Right lobe of liver (tissue), 4 donors: ENCODE results near the gene KRTDAP.

Source experiments
- POLR2A ChIP-seq: fragments of 450-650 bp; IDR thresholded peaks from one replicate; pipeline ENCODE4 v1.6.1; 2017; ENCODE audit warnings: antibody characterized with exemption, mild to moderate bottlenecking
- TF ChIP-seq, protein P1 (sequence below), 4 donors: fragments of 200-600 bp in 3 of 4; fragments of 450-650 bp in 1 of 4; IDR thresholded peaks; one replicate each; pipeline versions ENCODE4 v1.5.1 to v1.8.0; 2016 to 2022; ENCODE audit warnings: antibody characterized with exemption in 4 of 4, mild to moderate bottlenecking in 2 of 4
- donor health status: DM: no; HTN: no; CAD: no.
- donor health status: DM: no; HTN: no; CAD: no.
- donor health status: DM: no; HTN: yes; CAD: no.

DNA sequence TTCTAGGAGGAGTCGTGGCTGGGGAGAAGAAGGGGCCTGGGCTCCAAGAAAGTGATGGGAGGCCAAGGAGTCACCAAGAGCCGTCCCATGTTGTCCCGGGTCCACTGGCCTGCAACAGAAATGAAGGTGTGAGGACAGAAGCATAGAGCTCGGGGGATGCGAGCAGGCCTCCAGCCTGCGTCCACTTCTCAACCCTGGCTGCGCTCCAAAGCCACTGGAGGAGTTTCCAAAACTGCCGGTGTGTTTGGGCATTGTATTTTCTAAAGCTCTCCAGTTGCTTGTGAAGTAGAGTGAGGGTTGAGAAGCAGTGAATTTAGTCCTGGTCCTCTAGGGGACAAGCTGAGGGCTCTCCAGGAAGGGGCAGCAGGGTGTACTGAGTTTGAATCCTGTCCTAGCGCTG is 29.2 kb downstream of the KRTDAP start:
- TF ChIP-seq, protein P1, sequence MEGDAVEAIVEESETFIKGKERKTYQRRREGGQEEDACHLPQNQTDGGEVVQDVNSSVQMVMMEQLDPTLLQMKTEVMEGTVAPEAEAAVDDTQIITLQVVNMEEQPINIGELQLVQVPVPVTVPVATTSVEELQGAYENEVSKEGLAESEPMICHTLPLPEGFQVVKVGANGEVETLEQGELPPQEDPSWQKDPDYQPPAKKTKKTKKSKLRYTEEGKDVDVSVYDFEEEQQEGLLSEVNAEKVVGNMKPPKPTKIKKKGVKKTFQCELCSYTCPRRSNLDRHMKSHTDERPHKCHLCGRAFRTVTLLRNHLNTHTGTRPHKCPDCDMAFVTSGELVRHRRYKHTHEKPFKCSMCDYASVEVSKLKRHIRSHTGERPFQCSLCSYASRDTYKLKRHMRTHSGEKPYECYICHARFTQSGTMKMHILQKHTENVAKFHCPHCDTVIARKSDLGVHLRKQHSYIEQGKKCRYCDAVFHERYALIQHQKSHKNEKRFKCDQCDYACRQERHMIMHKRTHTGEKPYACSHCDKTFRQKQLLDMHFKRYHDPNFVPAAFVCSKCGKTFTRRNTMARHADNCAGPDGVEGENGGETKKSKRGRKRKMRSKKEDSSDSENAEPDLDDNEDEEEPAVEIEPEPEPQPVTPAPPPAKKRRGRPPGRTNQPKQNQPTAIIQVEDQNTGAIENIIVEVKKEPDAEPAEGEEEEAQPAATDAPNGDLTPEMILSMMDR (IDR thresholded peaks at IDR 0.05) = no peak
- TF ChIP-seq POLR2A = no peak
